Measurements from ENCODE around the gene ACTR1B. TPM values are rescaled to one million over a fixed set of nuclear protein-coding genes. Genes with fewer than 3 reads are reported as not detected.
"Not testable (repeated sequence)": the region's sequence is repeated elsewhere in the genome, so short reads cannot be mapped to it uniquely, and the experiment has no call there.

The ACTR1B gene
- total RNA-seq, 1 donor from 2014 or later, result 26.7 TPM

DNA sequence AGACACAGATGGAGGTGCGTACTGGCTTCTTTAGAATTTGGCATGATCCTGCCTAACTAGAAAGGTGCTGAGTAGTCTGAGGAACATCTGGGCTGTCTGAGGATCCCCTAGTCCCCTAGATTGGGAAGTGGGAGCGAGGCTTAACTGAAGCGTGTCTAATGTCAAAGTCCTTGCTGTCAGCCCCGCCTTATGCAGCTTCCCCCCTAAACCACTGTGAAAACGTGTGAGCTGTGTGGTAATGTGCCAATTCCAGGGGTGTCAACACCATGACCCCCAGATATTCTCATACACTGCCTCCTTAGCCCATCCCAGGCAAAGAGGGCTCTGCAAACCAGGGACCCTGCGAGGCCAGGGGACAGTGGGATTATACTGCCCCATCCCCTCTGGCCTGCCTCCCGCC lies 51.9 kb downstream of the ACTR1B start:
- not testable (repeated sequence) for DNase-seq

DNA sequence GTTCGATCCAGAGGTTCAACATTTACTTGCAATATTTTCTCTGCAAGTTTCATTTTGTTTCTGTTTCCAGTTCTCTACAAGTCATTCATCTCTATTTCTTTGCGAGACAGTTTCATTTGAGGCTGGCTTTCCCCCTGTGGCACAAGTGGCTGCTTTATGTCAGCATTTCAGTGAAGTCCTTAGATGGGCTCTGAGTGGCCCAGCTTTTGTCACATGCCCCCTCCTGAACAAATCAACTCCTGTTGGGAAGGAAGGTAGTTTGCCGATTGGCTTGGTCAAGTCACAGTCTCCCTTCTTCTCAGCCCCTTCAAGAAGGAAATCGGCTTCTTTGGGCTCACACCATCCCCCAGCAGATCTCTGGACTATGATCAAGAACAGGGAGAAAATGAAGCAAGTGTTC lies 55.1 kb downstream of the ACTR1B start:
- DNase-seq, result not testable (repeated sequence)

Small RNA genes within 50 kb of the gene (small RNA-seq; reads per million reads assigned to genes)
- gene RNU4-8P (ENCODE audit: low replicate concordance), result 0.21 reads per million

Other genes starting within 250 kb of the ACTR1B start
- gene ANKRD36B, start 74.2 kb downstream of the ACTR1B start, total RNA-seq, result 104 TPM
- 285 TPM for gene COX5B, start 18.0 kb downstream of the ACTR1B start, total RNA-seq
- gene C2orf92, start 5.7 kb upstream of the ACTR1B start, total RNA-seq, result 9.3 TPM
- gene ZAP70, start 49.5 kb upstream of the ACTR1B start, total RNA-seq, result 1.4 TPM